Measurements from ENCODE around the gene PTCH1. TPM values are rescaled to one million over a fixed set of nuclear protein-coding genes. Genes with fewer than 3 reads are reported as not detected.

The PTCH1 gene
- total RNA-seq, 1 experiment from 2014 or later: 33.4 TPM

- Histone ChIP-seq H3F3A (ENCODE audit: insufficient read depth, low read depth) (no peaks in the 10 kb centered on the region), H3K9me2 (ENCODE audit: insufficient read depth) (no peaks in the 10 kb centered on the region), H3K4me1 (replicated peaks; ENCODE audit: insufficient read depth) (no peaks in the 10 kb centered on the region), H3K79me2 (ENCODE audit: low read depth) (no peaks in the 10 kb centered on the region), H3K36me3 (ENCODE audit: low read depth) (peaks cover 4% of the 10 kb centered on the region; the same call in 1 of the 2 replicates), H2AFZ (no peak overlapping the region), H3K4me3 (no peak overlapping the region), H3K9me3 (ENCODE audit: insufficient read depth, low read depth) (no peaks in the 10 kb centered on the region), H3K4me2 (no peak overlapping the region), H3K27me3 (ENCODE audit: insufficient read depth, low read depth) (no peaks in the 10 kb centered on the region), H4K20me1 (ENCODE audit: insufficient read depth) (no peaks in the 10 kb centered on the region), H3K27ac (no peak overlapping the region)
- no TSS peak for BruUV-seq (replicated peaks)
- intact Hi-C loops (cut with micrococcal nuclease; ENCODE audit: unreplicated experiment): no loop called here
- TF ChIP-seq CTCF (conservative IDR thresholded peaks at IDR 0.05) (no peak), EZH2 (IDR thresholded peaks at IDR 0.05; ENCODE audit: low read depth) (no peak)
- POLR2A ChIA-PET (ENCODE audit: unreplicated experiment): no interaction called here
- DNase-seq: no peak
- CTCF ChIA-PET: no interaction called here
These were observed 55.1 kb downstream of the PTCH1 start for GRCh38 chr9:95461448-95462248.

DNA sequence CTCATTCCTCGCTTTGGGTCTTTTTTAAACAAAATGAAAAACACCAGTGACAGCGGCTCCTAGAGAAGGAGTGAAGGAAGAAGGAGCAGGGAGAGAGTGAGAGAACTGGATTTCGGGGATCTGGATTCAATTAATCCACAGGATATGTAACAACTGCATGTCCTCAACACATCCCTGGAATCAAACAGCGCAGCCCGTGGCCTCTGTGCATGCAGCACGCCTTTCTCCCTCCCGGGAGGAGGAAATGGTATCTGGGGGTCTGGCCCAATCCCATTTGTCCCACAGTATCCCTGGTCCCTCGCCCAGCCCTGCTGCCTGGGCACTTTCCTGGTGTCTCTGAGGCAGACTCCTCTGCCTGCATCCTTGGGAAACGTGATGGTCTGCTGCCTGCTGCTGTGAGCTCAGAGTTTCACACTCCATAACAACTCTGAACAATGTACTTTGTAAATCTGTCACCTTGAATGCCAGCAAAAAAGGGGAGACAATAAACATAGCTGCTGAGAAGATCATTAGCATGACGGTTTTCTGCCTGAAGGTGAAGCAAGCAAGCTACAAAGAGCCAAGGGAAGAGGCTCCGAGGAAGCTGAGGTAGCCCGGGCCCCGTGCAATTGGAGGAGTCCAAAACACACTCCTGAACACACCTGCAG, 56.1 kb downstream of the PTCH1 start:
- H3K4me1 ChIP-seq (replicated peaks; ENCODE audit: insufficient read depth): no peaks in the 10 kb centered on the region

More for the DNA sequence above, 56.1 kb downstream of the PTCH1 start:
- no peak for DNase-seq
- H3K27ac ChIP-seq: no peak overlapping the region
- H3K36me3 ChIP-seq (ENCODE audit: low read depth): peaks cover 4% of the 10 kb centered on the region; the same call in 1 of the 2 replicates
- no peaks in the 10 kb centered on the region for H4K20me1 ChIP-seq (ENCODE audit: insufficient read depth)
- H3K9me3 ChIP-seq (ENCODE audit: insufficient read depth, low read depth): no peaks in the 10 kb centered on the region
- no peaks in the 10 kb centered on the region for H3K9me2 ChIP-seq (ENCODE audit: insufficient read depth)
- H3F3A ChIP-seq (ENCODE audit: insufficient read depth, low read depth): no peaks in the 10 kb centered on the region
- no peak overlapping the region for H3K4me3 ChIP-seq
- CTCF ChIA-PET: interaction anchor here (0.8 kb wide), 1 partner anchor 414 kb away, joined by 3 read pairs; no protein-coding TSS in a partner anchor
- H3K79me2 ChIP-seq (ENCODE audit: low read depth): no peaks in the 10 kb centered on the region
- no TSS peak for BruUV-seq (replicated peaks)
- H3K4me2 ChIP-seq: no peak overlapping the region
- intact Hi-C loops (cut with micrococcal nuclease; ENCODE audit: unreplicated experiment): no loop called here
- TF ChIP-seq CTCF (conservative IDR thresholded peaks at IDR 0.05) (no peak), EZH2 (IDR thresholded peaks at IDR 0.05; ENCODE audit: low read depth) (no peak)
- POLR2A ChIA-PET (ENCODE audit: unreplicated experiment): no interaction called here
- H2AFZ ChIP-seq: no peak overlapping the region
- no peaks in the 10 kb centered on the region for H3K27me3 ChIP-seq (ENCODE audit: insufficient read depth, low read depth)

Measured in PC-9 (cell line).